ENCODE measurements around the gene MEGF6. TPM values are rescaled to one million over a fixed set of nuclear protein-coding genes. Genes with fewer than 3 reads are reported as not detected.
A peak's percentile ranks its signal among the peaks of the same experiment; 100 is the strongest.

MEGF6 gene
- total RNA-seq, 1 donor from 2014 or later, result 1.3 TPM

DNA sequence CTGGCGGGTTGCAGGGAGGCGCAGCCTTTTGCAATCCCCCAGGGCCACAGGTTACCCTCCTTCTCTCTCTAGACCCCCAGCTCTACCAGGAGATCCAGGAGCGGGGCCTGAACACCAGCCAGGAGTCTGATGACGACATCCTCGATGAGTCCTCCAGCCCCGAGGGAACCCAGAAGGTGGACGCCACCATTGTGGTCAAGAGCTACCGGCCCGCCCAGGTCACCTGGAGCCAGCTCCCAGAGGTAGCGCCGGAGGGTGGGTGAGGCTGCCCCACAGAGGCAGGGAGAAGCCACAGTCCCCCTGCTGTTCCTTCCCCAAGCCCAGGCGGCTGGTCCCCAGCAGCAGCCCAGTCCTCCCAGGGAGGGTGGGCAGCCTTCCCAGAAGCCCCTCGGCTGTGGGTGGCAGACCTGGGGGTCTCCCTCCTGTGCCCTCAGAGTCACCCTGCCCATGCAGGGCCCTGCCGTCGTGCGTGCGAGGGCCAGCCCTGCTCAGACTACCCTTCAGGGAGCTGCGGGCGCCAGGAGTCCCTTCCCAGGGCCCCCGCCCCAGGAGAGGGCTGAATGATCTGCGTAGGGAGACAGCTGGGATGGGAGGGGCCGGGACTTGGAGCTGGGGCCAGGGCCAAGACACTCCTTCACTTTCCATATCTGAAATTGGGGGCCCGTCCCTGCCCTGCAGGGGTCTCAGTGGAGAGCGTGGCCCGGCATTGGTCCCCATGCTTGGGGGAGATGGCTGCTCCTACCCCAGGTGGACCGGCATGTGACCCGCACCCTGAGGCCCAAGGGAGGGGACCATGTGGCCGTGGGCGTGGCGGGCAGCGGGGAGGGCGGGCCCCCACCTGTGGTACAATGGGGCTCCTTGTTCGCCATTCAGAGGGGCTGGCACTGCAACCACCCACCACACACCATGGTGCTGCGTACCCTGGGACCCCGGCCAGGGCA is 143.9 kb downstream of the MEGF6 start:
- DNase-seq (ENCODE audit: low read depth), result no peak
- Histone ChIP-seq H3K27me3 (ENCODE audit: control insufficient read depth, insufficient read depth, low read length) (no peaks in the 10 kb centered on the region), H3K4me3 (ENCODE audit: low read depth, low read length) (no peak overlapping the region), H3K36me3 (ENCODE audit: control insufficient read depth, insufficient read depth, low read length) (peaks cover 5% of the 10 kb centered on the region)
- TF ChIP-seq, protein P1, sequence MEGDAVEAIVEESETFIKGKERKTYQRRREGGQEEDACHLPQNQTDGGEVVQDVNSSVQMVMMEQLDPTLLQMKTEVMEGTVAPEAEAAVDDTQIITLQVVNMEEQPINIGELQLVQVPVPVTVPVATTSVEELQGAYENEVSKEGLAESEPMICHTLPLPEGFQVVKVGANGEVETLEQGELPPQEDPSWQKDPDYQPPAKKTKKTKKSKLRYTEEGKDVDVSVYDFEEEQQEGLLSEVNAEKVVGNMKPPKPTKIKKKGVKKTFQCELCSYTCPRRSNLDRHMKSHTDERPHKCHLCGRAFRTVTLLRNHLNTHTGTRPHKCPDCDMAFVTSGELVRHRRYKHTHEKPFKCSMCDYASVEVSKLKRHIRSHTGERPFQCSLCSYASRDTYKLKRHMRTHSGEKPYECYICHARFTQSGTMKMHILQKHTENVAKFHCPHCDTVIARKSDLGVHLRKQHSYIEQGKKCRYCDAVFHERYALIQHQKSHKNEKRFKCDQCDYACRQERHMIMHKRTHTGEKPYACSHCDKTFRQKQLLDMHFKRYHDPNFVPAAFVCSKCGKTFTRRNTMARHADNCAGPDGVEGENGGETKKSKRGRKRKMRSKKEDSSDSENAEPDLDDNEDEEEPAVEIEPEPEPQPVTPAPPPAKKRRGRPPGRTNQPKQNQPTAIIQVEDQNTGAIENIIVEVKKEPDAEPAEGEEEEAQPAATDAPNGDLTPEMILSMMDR (IDR thresholded peaks at IDR 0.05; ENCODE audit: insufficient read depth, low read length, severe bottlenecking), result no peak
- FAIRE-seq, result no peak

DNA sequence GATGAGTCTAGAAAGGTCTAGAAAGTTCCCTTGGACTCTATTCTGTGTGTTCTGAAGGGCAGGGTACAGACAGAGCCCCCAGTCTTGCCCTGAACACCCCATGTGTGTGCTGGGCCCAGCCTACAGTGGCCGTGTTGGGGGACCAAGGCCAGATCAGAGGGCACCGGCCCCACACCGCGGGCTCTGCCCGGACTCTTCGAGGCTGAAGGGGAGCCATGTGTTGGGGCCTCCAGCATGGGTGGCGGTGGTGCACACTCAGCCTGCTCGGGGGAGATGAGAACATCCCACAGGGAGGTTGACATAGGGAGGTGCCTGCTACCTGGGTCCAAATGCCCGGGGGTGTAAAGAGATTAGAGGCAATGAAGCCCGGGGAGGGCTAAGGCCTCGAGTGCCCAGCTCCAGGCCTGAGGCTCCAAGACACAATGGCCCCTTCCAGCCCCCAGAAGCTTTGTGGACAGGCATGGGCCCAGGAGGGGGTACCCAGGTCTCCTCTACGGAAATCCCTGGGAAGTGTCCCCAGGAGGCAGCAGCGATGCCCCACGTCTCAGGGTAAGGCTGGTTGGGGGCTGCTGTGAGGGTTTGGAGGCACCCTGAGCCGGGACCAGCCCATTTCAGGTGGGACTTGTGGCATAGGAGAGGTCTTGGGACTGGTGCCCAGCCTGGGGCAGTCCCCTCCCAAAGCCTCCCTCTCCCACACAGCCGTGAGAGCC is 144.8 kb downstream of the MEGF6 start:
- TF ChIP-seq, protein P1 (IDR thresholded peaks at IDR 0.05; ENCODE audit: insufficient read depth, low read length, severe bottlenecking), result no peak
- no peak for FAIRE-seq

DNA sequence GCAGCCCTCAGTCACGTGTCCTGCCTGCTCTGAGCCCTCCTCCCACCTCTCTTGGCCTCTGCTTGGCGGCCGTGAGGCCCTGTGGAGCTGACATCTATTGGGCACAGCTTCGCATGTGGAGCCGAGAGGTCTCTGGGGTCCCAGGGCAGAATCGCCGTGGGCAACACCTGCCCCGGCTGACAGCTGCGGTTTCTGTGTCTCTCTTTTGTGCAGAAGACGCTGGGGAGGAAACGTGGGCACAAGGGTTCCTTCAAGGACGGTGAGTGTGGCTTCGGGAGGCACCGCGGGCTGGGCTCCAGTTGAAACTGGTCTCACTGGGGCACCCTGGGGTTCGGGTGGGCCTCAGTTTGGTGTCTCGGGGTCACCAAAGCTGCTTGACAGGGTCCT is 145.4 kb downstream of the MEGF6 start:
- FAIRE-seq (no peak), DNase-seq (ENCODE audit: low read depth) (no peak)
- no peaks in the 10 kb centered on the region for H3K27me3 ChIP-seq (ENCODE audit: control insufficient read depth, insufficient read depth, low read length)
- H3K4me3 ChIP-seq (ENCODE audit: low read depth, low read length), result no peak overlapping the region
- H3K36me3 ChIP-seq (ENCODE audit: control insufficient read depth, insufficient read depth, low read length), result peaks cover 5% of the 10 kb centered on the region
- TF ChIP-seq, protein P1 (IDR thresholded peaks at IDR 0.05; ENCODE audit: insufficient read depth, low read length, severe bottlenecking), result no peak

More for the DNA sequence above, 144.8 kb downstream of the MEGF6 start:
- H3K36me3 ChIP-seq (ENCODE audit: control insufficient read depth, insufficient read depth, low read length), result peaks cover 5% of the 10 kb centered on the region
- no peak overlapping the region for H3K4me3 ChIP-seq (ENCODE audit: low read depth, low read length)
- no peak for DNase-seq (ENCODE audit: low read depth)
- no peaks in the 10 kb centered on the region for H3K27me3 ChIP-seq (ENCODE audit: control insufficient read depth, insufficient read depth, low read length)

DNA sequence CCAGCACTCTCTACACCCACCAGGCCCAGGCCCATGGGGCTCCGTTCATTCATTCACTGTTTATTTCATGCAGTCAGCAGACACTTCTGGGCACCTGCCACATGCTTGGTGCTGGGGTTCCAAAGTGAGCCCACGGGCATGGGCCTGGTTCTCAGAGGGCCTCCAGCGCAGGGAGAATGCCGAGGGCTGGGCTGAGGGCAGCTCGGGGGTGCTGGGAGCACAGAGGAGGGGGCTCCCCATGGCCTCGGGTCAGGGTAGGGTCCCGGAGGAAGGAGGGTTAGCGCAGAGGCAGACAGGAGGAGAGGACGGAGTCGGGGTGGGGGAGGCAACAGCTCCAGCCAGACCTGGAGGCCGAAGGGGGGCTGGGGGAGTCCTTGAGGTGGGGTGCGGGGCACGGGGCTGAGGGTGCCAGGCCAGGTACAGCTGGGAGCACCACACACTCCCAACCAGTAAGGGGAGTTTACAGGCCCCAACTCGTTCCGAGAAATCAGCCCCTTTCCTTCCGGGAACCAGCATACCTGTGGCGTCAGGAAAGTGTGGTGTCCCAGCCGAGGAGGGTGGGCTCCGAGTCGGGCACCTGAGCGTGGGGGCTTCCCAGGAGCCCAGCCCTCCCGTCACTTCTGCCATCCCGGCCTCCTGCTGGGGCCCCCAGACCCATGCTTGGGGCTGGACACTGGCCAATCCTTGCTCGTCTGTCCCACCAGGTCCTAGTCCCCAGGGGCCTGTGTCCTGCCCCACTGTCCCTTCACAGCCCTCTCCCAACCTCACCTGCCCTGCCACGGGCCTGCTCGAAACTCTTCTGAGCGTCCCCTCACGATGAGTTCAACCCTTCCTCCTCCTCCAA is 146.0 kb downstream of the MEGF6 start:
- Histone ChIP-seq H3K36me3 (ENCODE audit: control insufficient read depth, insufficient read depth, low read length) (peaks cover 5% of the 10 kb centered on the region), H3K27me3 (ENCODE audit: control insufficient read depth, insufficient read depth, low read length) (no peaks in the 10 kb centered on the region), H3K4me3 (ENCODE audit: low read depth, low read length) (no peak overlapping the region)
- no peak for FAIRE-seq
- peak; percentile 60 for DNase-seq (ENCODE audit: low read depth)
- TF ChIP-seq, protein P1 (IDR thresholded peaks at IDR 0.05; ENCODE audit: insufficient read depth, low read length, severe bottlenecking), result no peak

DNA sequence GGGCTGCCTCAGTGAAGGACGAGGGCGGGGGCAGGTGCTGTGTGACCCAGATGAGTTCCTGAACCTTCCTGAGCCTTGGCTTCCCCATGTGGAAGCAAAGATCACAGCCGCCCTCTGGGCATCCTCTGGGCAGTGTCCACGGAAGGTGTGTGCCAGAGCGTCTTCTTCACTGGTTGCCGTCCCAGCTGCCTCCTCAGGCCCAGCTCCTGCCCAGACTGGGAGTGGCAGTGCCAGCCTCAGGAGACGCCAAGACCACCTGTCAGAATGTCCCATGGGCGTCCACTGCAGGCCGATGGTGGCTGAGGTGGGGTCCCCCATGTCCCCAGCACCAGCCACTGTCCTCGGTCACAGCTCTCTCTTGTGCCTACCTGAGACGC is 146.7 kb downstream of the MEGF6 start:
- H3K36me3 ChIP-seq (ENCODE audit: control insufficient read depth, insufficient read depth, low read length), result peaks cover 5% of the 10 kb centered on the region
- DNase-seq (ENCODE audit: low read depth), result no peak
- H3K4me3 ChIP-seq (ENCODE audit: low read depth, low read length), result no peak overlapping the region
- no peak for FAIRE-seq
- TF ChIP-seq, protein P1 (IDR thresholded peaks at IDR 0.05; ENCODE audit: insufficient read depth, low read length, severe bottlenecking), result no peak
- no peaks in the 10 kb centered on the region for H3K27me3 ChIP-seq (ENCODE audit: control insufficient read depth, insufficient read depth, low read length)
